GM21717 (cell line): ENCODE data around the gene TSR2.

Source experiments
- ATAC-seq: cut with Tn5 transposase; IDR thresholded peaks from one replicate; pipeline ENCODE4 v1.9.1; 2021; ENCODE audit warnings: mild to moderate bottlenecking, moderate library complexity; ENCODE audit not compliant: unreplicated experiment

TSR2 gene, protein sequence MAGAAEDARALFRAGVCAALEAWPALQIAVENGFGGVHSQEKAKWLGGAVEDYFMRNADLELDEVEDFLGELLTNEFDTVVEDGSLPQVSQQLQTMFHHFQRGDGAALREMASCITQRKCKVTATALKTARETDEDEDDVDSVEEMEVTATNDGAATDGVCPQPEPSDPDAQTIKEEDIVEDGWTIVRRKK

DNA sequence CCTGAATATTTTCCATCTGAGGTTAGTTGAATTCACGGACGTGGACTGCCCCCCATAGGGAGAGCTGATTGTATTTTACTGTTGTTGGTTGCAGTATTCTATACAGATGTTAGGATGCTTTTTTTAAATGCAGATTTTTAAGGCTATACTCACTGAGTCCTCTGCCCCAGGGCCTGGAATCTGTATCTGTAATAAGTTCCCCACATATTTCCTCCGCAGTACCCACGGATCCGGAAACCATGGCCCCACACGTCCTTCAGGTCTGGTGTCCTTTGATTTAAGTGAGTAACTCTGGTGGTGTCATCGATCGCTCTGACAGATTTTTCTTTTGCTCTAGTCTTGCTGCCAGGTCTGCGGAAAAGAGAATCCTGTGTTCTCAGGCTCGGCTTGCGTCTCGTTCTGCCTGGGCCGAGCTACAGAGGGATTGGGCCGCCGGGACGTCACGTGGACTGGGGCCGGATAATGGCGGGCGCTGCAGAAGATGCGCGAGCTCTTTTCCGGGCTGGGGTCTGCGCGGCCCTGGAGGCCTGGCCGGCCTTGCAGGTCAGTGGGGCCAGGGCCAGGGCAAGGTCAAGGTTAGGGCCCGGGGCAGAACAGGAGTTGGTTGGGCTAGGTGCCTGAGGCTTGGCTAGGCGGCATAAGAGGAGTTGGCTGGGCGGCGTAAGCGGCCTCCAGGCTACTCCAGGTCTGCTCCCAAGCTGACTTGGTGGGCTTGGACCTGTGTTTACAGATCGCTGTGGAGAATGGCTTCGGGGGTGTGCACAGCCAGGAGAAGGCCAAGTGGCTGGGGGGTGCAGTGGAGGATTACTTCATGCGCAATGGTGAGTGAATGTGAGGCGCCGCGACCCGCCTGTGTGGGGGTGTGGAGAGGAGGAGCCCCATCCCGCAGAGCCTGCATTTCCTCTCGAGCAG lies at the start of gene TSR2:
Gene TSR2 (plus strand): TSS at position 445 of the 912 bp plus-strand sequence. CDS start 18 bp downstream, at position 463.
- ATAC-seq: peak; percentile 89

DNA sequence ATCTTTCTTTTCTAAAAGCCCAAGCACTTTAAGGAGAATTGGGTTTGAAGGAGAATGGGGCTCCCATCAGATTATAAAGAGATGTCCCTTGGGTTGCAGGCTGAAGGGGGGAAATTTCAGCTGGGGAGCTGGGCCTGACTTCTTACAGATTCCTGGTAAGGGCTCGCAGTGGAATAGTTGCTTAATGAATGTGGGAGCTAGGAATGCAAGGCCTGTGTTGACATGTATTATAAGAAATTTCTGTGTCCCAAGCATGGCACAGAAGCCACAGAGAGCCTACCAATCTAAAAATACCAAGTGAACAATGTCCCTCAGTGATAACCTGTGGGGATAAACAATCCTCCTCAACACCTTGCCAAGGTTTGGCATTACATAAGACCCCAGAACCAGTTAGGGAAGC lies 43.1 kb upstream of the TSR2 start:
- ATAC-seq: no peak

DNA sequence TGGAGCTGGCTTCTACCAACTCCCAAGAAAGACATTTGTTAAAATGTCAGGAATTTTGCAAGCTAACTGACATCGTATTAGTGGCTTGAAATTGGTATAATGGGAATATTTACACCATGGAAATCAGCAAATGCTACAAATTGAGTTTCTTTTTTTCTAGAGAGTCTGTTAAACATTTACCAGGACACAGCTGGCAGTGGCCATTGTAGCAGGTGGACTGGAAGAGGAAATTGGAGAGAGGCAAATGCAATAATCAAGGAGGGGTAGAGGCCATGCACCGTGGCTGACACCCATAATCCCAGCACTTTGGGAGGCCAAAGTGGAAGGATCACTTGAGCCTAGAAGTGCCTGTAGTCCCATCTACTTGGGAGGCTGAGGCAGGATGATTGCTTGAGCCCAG lies 32.9 kb upstream of the TSR2 start:
- ATAC-seq: no peak

DNA sequence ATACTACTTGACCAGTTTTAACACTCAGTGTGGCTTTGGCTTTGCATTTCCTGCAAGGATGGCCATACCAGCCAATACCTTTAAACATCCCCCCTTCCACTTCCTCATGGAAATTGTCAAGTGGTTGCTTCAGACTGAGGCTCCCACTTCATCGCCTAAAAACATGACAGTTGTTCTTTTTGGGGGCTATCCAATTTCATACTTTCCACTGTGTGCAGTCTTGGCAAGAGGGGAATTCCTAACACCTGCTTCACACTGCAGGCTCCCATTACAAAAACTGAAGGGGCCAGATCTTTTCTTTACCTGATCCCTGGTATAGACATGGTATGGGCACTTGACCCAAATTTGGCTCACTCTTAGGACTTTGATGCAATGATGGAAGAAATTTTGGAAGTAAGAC lies 28.5 kb upstream of the TSR2 start:
- ATAC-seq: no peak

DNA sequence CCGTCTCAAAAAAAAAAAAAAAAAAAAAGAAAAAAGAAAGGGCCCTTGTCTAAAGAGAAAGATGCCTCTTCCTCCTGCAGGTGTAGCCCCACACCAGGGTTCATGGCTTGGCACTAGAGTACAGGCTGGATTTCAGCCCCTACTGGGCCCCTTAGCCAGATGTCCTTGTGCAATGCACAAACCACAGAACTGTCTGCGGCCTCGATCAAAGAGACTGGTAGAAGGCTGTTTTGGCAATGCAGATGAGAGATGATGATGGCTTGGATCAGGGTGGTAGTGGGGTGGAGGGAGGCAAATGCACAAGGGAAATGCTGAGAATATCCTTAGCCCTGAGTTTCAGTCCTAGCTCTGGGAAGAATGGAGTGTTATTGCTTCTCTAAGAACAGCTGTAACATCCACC lies 26.5 kb upstream of the TSR2 start:
- no peak for ATAC-seq

DNA sequence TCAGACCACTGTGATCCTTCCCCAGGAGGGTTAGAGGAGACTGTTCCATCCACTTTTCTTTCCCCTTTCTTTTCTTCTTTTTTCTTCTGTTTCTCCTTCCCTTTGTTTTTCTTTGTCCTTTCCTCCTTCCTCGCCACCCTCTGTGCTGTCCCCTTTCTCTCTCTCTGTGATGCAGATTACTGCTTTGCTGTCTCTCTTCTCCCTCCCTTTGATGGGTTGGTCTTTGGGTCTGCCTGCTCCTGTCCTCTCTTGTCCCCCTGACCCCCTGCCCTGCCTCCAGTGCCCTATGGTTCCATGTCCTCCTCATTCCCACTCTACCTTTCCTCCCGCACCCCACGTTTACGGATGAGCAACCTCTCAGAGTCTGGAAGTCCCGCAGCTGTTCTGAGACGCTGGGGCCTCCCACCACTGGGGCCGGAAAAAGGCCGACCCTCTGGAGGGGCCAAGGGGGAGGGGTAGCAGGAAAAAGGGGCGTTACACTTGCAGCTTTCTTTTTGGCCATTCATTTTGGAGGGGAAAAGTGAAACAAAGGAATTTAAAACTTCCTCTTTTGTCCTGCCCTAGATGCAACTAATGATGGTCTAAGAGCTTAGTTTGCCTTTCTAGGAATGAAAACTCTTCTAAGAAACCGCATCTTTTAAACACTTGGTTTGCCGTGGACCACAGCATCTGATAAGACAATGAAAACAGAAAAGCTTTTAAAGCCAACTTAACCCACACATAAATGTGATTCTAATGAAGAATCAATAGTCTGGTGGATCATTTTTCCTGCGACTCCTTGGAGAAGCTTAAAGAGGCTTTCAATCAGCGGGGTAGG lies 24.5 kb upstream of the TSR2 start:
- no peak for ATAC-seq

DNA sequence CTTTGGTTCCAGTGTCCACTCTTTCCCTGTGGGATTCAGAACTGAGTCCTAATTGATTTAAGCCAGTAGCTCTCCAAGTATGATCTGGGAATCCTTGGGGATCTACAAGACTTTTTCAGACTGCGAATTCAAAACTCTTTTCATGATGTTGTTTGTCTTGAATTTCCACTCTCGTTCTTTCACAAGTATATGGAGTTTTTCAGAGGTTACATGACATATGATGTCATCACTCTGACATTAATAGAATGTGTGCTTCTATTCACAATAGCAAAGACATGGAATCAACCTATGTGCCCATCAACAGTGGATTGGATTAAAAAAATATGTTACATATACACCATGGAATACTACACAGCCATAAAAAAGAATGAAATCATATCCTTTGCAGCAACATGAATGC lies 23.2 kb upstream of the TSR2 start:
- no peak for ATAC-seq

DNA sequence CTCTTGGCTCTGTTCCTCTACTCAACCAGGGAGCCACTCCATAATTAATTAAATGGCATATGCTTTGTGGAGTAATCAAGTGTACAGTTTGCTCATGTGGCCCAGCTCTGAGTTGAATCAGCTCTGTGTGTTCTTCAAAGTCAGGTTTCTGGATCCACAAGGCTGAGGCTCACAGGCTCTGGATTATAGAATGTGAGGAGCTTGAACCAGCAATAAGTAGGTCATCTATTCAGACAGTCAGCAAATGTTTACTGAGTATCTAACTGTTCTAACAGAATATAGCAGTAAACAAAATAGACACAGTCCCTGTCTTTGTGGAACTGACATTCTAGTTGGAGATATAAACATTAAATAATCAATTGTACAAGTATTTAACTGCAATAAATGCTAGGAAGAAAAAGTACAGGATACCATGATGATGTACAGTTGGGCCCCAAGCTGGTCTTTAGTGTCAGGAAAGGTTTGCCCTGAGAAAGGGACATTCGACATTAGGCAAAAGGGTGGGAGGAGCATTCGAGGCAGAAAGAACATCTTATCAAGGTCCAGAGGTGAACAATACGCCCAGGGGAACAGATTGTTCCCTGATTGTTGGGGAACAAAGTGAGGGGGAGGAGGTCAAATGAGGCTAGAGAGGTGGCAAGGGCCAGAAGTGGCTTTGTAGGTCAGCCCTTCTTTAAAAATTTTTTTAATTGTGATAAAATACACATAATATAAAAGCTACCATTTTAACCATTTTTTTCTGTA lies 20.5 kb upstream of the TSR2 start:
- no peak for ATAC-seq

DNA sequence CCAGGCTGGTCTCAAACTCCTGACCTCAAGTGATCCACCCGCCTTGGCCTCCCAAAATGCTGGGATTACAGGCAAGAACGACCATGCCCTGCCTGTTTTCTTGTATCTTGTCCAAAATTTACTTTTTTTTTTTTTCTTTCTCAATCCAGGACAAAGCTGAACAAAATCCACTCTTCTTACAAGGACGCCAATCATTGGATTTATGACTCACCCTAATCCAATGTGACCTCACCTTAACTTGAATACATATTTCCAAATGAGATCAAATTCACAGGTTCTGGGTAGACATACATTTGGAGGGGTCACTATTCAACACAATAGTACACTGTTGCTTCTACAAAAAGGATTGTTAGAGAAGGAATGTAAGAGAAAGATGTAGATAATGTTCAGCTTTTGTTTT lies 18.0 kb upstream of the TSR2 start:
- ATAC-seq: no peak

DNA sequence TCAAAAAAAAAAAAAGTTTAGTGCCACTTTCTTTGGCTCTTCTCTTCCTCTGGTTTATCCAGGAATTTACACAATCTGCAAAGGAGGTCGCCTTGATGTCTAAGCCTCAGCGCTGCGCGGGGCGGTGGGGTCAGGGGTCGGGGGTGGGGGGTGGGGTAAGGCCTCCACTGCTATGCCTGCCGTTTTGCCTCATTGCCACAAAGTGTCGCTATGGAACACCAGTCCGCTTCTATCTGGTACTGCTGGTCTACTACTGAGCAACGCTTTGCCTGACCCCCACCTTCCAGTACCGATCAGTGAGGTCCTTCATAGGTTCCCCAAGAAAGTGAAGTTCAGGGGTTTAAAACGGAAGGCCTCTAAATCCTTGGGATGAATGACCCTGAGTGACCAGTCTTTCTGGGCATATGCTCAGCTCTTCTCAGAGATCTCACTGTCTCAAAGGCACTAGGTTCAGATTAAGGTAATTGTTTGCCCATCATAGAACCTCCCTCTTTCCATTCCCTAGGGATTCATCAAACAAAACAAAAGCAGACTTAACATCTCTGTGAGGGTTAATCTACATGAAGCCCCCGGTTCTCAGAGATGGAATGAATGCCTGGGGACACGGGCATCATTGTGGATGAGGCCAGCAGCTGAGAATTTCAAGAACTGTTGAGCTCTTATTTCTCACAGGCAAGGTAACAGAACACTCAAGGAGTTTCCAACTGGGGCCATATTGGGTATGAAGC lies 16.9 kb upstream of the TSR2 start:
- no peak for ATAC-seq

DNA sequence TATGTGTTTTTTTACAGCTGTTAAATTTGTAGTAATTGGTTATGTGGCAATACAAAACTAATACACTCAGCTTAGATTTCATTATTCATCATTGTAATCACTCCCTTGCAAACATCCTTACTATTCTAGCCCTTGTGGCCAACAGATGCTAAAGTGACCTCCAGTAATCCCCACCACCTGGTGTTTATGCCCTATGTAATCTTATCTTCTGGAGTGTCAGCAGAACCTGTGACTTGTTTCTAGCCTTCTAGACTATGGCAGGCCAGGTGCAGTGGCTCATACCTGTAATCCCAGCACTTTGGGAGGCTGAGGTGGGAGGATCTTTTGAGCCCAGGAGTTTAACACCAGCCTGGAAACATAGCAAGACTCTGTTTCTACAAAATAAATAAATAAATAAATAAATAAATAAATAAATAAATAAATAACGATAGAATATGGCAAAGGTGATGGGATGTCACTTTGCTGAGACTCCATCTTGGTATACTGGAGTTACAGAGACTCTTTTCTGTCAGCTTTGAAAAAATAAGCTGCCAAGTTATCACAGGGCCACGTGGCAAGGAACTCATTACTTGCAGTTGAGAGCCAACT lies 12.3 kb upstream of the TSR2 start:
- no peak for ATAC-seq

DNA sequence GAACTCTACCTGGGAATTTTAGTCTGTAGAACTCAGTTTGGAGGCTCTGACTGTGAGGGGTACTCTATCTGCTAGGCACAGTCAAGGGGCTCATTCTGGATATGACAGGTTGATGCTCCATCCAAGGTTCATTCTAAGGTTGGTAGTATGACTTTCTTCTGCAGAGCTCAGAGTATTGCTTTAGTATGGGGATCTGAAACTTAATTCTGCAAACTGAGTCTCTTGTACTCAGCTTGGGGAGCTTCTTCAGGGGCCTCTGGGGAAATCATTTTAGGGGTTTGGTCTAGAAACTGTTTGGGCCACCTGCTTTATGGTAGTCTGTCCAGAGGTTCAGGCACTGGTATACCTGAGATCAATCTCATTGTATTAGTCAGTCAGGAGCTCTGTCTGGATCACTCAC lies 9.7 kb upstream of the TSR2 start:
- no peak for ATAC-seq

DNA sequence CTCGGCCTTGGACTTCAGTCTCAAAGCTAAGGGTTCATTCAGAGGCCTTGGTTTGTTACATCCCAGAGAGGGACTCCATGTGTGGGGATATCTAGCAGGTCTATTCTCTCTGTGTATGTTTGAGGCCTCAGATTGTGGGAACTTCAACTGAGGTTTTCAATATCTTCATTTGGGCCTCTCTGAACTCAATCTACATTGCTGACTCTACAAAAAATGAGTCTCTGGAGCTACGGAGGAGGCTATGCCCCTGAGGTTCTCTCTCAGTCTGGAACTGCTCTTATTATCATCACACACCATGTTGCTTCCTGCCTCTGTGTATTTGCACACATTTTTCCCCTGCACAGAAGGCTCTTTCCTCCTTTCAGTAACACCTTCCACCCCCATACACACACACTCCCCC lies 5.1 kb upstream of the TSR2 start:
- ATAC-seq: no peak

DNA sequence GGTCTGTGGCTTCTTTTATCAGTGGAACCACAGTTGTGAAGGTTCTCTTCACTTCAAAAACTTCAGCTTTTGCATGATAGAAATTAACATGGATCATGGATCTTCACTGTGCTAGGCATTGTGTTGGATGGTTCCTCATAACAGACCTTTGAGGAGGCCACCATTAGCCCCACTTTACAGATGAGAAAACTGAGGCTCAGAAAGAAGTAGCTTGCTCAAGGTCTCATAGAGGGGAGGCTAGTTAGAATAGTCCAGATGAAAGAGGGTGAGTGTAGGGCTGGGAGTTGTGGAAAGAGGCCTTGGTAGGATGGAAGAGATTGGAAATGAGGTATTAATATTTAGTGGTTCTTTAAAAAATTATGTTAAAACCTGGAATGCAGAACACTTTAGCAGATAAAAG lies 2.6 kb downstream of the TSR2 start:
- no peak for ATAC-seq

DNA sequence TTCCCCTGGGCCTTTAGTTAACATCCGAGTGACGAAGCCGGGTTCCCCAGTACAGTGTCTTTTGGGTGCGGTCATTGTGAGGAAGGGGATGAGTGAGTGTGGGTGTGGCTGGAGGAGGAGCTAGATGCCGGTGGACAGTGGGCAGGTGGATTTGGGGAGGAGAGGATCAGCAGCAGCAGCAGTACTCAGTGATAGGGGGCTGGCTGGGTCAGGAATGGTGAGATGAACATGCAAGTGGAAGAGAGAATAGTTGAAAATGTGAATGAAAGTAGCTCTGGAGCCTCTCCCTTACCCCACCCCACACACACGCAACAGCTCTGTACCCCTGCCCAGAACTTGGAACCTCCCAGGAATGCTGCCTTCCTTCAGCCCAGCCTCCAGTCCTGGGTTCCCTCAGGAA lies 4.5 kb downstream of the TSR2 start:
- ATAC-seq: no peak

DNA sequence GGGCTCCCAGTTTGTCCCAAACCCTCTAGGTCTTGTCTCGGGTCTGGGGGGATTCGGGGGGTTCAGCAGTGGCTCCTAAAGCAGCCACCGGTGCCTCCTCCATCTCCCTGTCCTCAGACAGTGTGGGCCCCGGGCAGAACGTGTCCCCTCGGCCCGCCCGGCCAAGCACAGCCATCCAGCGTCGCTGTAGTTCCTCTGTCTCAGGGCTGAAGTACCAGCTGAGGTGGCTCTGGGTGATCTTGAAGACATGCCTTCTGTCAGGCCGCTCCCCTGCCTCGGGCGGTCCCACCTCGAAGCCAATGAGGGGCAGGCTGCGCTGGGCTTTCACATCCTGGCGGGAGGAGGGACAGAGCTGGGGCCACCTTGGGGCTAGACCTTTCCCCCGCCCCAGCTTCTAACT lies 5.9 kb downstream of the TSR2 start:
- no peak for ATAC-seq

DNA sequence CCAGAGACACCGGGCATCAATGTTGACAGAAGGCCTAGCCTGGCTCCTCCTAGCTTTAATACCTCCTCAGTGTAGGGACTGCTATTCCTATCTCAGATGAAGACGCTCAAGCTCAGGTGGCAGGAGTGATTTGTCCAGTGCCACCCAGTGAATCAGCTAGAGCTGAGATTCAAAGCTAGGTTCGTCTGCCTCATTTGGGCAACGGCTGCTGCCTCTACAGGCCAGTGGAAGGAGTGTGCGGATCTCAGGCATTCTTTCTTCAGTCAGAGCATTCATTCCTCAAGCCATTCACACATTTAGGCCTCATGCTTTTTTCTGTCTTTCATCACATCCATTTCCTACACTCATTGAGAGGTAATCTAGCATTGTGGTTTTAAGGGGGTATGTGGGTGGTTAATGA lies 7.3 kb downstream of the TSR2 start:
- no peak for ATAC-seq

DNA sequence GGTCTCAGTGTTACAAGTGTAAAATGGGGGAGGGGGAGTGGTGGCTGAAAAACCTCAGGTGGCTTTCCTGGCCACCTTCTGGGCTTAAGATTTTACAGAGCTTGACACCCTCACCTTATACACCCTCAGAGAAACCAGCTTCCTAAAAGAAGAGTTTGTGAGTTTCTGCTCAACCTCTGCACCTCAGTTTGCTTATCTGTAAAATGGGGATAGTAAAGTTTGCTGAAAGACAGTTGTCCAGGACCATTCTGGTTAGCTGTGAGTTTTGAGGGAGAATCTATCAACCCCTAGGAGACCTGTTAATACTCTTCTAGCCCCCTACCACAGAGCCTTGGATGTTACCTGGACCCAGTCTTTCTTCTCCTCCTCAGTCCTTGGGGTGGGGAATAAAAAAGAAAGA lies 9.7 kb downstream of the TSR2 start:
- no peak for ATAC-seq

DNA sequence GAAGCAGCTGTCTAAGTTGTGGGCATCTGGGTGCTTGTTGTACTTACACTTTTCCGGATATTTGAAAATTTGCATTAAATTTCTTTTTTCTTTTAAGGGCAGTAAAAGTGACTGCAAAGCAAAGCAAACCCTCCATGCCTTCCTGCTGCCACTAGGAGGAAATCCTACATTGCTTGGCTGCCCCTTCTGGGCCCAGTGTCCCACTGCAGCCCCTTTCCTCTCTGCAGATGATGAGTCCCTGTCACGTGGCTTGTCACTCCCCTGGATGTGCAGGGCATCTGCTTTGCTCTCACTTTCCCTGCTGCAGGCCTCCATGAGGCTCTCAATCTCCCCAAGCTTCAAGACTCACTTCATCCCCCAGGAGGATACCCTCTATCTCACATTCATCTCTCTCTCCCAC lies 12.7 kb downstream of the TSR2 start:
- ATAC-seq: no peak
